Forelimb muscle (tissue), 1 donor: ENCODE data around the gene DUS1L. TPM values are rescaled to one million over a fixed set of nuclear protein-coding genes. Genes with fewer than 3 reads are reported as not detected.

Experiments used
- DNase-seq: peaks from one replicate; pipeline ENCODE4 v3.0.0-alpha.2; 2013; ENCODE audit warnings: low read depth
- polyA plus RNA-seq: library from polyadenylated mRNA; unstranded; fragments of 120-200 nt; gene quantifications from one replicate; pipeline ENCODE4 v1.2.1, GENCODE V29; 2013; ENCODE audit not compliant: insufficient read length

The DUS1L gene
- polyA plus RNA-seq, 1 donor, result 60.1 TPM

- no peak for DNase-seq
Measured at GRCh38 chr17:82100502-82101298, 35.1 kb upstream of the DUS1L start.

- DNase-seq, result no peak
Measured at GRCh38 chr17:82098939-82099763, 33.5 kb upstream of the DUS1L start.

GRCh38 chr17:82098169-82098938 is 32.8 kb upstream of the DUS1L start, which contains the start of gene FASN:
TSS of gene FASN (minus strand) at chr17:82098236. CDS start at chr17:82096445, 1,791 bp downstream.
- peak; percentile 89 for DNase-seq

DNA sequence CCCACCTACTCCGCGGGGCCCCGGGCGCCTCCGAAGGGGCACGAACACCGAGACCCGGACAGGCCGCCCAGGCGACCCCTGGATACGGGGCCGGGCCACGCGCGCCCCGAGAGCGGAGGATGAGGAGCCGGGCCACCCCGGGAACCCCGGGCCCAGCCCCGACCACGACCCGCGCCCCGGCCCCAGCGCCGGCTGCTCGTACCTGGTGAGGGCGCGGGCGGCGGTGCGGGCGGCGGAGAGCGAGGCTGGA is 32.2 kb upstream of the DUS1L start:
- no peak for DNase-seq

DNA sequence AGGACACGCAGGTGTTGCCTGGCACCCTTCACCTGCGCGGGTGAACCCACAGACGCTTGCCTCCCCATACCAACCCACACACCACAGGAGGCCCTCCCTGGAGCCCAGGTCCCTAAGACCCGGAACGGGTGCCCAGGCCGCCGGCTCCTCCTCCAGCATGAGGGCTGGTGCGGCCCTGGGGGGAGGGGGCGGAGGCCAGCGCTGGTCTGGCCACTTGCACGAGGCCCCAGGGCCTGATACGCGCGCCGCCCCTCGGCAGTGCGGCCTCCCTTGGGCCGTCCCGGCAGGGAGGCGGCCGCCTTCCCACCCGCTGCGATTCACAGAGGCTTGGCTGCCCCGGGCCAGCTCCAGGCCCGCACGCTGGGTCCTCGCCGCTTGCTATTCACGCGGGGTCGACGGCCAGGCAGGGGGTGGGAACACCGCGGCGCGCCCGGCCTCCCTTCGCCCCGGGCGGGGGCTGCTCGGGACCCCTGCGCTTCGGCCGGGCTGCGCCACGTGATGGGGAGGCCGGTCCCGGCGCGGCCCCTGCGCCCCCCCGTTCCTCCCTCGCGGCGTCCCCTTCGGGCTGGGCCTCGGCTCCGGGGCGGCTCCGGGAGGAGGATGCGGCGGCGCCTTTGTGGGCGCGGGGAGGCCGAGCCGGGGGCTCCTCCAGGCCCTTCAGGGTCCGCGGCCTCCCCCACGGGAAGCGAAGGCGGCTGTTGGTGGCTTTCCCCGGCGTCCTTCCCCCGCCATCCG is 31.7 kb upstream of the DUS1L start:
- no peak for DNase-seq

GRCh38 chr17:82096709-82097183 is 31.1 kb upstream of the DUS1L start:
- no peak for DNase-seq

DNA sequence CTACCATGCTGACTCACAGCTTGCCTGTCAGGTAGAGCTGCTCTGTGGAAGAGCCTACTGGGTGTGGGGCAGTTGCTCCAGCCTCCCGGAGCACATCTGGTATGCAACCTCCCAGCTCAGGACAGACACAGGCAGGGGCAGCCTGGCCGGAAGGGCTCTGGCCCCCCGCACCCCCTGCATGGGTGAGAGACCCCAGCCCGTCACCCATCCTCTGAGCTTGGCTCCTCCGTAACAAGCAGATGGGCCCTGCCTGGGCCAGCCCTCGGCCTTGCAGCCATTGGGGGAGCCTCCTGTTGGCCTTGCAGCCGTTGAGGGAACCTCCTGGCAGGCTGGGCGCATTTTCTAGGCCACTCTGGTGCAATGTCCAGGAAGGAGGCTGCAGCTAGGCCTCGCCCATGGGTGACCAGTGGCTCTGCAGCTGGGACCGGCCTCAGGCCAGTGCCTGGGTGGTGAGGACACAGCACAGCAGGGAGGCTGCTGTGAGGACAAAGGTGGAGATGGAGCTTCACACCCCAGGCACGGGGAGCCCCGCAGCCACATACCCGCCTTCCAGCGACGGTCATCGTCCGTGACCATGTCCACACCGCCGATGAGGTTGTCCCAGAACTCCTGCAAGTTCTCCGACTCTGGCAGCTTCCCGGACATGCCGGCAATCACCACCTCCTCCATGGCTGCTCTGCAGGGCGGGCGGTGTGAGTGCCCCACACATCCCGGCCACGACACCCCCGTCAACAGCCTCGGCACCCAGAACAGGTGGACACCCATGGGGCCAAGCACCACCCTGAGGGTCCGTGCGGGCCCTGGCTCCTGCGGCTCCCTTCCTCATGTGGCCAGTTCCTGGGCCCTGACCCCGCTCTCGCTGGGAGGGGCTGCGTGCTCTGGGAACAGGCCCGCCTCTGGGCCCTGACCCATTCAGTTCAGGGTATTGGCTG is 30.4 kb upstream of the DUS1L start:
- DNase-seq, result no peak

DNA sequence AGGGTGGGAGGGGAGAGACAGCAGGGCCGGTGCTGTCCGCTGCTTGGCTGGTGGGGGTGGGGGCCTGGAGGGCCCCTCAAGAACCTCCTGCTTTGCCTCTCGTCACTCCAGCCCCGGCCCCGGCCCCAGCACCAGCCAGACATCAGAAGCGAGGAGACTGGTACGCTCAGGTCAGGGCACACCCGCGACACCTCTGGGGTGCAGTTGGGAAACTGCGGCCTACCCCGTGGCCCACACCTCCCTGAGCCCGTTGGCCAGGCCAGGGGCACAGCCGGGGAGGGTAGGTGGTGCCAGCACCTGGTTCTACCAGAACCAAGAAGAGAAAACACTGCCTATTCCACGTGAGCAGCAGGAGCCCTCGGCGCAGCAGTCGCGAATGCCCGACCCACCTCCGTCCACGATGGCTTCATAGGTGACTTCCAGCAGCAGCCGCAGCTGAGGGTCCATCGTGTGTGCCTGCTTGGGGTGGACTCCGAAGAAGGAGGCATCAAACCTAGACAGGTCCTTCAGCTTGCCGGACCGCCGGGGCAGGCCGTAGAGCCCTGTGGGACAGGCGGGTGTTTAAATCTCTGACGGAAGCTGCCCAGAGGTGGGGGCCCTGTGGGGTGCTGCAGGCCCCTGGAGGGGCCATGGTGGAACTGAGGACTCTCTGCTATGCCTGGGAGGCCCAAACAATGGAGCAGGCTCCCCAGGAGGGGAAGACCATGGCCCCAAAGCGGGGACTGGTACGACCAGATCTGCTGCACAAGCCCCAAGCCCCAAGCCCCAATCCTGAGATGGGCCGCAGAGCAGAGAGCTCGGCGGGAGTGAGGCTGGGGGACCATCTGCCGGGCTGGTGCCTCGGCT is 29.6 kb upstream of the DUS1L start:
- no peak for DNase-seq

DNA sequence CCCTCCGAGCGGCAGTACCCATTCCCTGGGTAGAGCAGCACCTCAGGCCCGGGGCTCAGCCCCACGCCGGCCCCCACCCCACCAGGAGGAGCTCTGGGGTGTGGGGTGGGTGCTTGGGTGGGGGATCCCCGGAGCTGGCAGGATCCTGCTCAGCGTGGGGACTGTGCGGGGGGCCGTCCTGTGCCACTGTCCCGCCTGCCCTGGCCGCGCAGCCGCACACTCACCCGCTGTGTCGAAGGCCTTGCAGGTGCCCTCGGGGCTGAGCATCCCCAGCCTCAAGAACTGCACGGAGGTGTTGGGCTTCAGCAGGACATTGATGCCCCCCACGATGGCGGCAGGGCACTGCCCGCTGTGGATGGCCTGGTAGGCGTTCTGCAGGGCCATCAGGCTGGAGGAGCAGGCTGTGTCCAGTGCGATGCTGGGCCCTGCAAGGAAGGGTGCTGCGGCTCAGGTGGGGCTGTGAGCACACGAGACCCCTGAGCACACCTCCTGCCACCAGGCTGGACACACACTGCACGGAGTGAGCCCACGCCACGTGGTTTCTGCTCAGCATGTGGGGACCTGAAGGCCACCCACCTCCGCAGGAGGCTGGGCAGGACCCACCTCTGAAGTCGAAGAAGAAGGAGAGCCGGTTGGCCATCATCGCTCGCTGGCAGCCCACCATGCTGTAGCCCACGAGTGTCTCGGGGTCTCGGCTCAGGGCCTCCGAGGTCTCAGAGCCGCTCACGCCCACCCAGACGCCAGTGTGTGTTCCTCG is 27.6 kb upstream of the DUS1L start:
- no peak for DNase-seq

- DNase-seq, result no peak
Measured at GRCh38 chr17:82092628-82092994, 27.0 kb upstream of the DUS1L start.

GRCh38 chr17:82092094-82092586 is 26.5 kb upstream of the DUS1L start:
- no peak for DNase-seq

GRCh38 chr17:82091264-82092066 is 25.9 kb upstream of the DUS1L start:
- no peak for DNase-seq

- DNase-seq, result no peak
Measured at GRCh38 chr17:82090549-82091263, 25.1 kb upstream of the DUS1L start.

- DNase-seq, result no peak
Measured at GRCh38 chr17:82089723-82090548, 24.3 kb upstream of the DUS1L start.

- DNase-seq, result no peak
Measured at GRCh38 chr17:82088838-82089722, 23.5 kb upstream of the DUS1L start.
